Astrocyte (in vitro differentiated cells and primary cell): ENCODE results near the gene PGAM2. TPM values are rescaled to one million over a fixed set of nuclear protein-coding genes. Genes with fewer than 3 reads are reported as not detected.
A peak's percentile ranks its signal among the peaks of the same experiment; 100 is the strongest.

Experiments
- DNase-seq: peaks from one replicate; pipeline ENCODE4 v3.0.0-alpha.2; 2010; ENCODE audit warnings: low read depth
- FAIRE-seq: peaks from 2 replicates; lab custom pipeline; 2011; peaks lifted over from hg19 to GRCh38; lab: Jason Lieb, UNC
- H2AFZ ChIP-seq: 2 replicates; pipeline ENCODE4 v1.6.0; 2012; ENCODE audit warnings: low read depth, low read length, inconsistent platforms
- H3K27ac ChIP-seq: 2 replicates; pipeline ENCODE4 v1.5.1; 2011; ENCODE audit warnings: low read depth, low read length, inconsistent platforms
- H3K27me3 ChIP-seq: 2 replicates; pipeline ENCODE4 v1.6.0; 2011; ENCODE audit warnings: low read length, inconsistent platforms; ENCODE audit not compliant: insufficient read depth
- H3K36me3 ChIP-seq: 2 replicates; pipeline ENCODE4 v1.5.1; 2011; ENCODE audit warnings: low read length, inconsistent platforms; ENCODE audit not compliant: insufficient read depth
- H3K4me1 ChIP-seq: 2 replicates; pipeline ENCODE4 v1.5.1; 2011; ENCODE audit warnings: low read length, inconsistent platforms; ENCODE audit not compliant: insufficient read depth
- H3K4me2 ChIP-seq: 2 replicates; pipeline ENCODE4 v1.6.0; 2012; ENCODE audit warnings: low read length, inconsistent platforms
- H3K4me3 ChIP-seq: 2 replicates; pipeline ENCODE4 v1.5.1; 2011; ENCODE audit warnings: low read depth, mild to moderate bottlenecking, low read length, inconsistent platforms; ENCODE audit not compliant: insufficient read depth
- H3K79me2 ChIP-seq: 2 replicates; pipeline ENCODE4 v1.6.0; 2012; ENCODE audit warnings: mild to moderate bottlenecking, low read length, inconsistent platforms; ENCODE audit not compliant: insufficient read depth
- H3K9ac ChIP-seq: 2 replicates; pipeline ENCODE4 v1.6.0; 2012; ENCODE audit warnings: mild to moderate bottlenecking, low read length, inconsistent platforms
- H3K9me3 ChIP-seq: 2 replicates; pipeline ENCODE4 v1.5.1; 2012; ENCODE audit warnings: low read depth, mild to moderate bottlenecking, low read length, inconsistent platforms; ENCODE audit not compliant: insufficient read depth
- H4K20me1 ChIP-seq: 2 replicates; pipeline ENCODE4 v1.6.0; 2012; ENCODE audit warnings: low read length, inconsistent platforms; ENCODE audit not compliant: insufficient read depth
- H3K27ac Mint-ChIP-seq: one replicate; pipeline ENCODE4 v1.8.0; 2021; ENCODE audit warnings: mild to moderate bottlenecking, mixed read lengths; ENCODE audit not compliant: unreplicated experiment
- H3K27me3 Mint-ChIP-seq: one replicate; pipeline ENCODE4 v1.8.0; 2021; ENCODE audit warnings: low read depth, mixed read lengths; ENCODE audit not compliant: unreplicated experiment
- H3K36me3 Mint-ChIP-seq: one replicate; pipeline ENCODE4 v1.8.0; 2021; ENCODE audit warnings: low read depth, mixed read lengths; ENCODE audit not compliant: unreplicated experiment
- H3K4me1 Mint-ChIP-seq: one replicate; pipeline ENCODE4 v1.8.0; 2021; ENCODE audit warnings: low read depth, mixed read lengths; ENCODE audit not compliant: unreplicated experiment
- H3K4me3 Mint-ChIP-seq: one replicate; pipeline ENCODE4 v1.8.0; 2021; ENCODE audit warnings: mild to moderate bottlenecking, moderate library complexity, mixed read lengths; ENCODE audit not compliant: unreplicated experiment
- H3K9me3 Mint-ChIP-seq: one replicate; pipeline ENCODE4 v1.8.0; 2021; ENCODE audit warnings: mild to moderate bottlenecking, mixed read lengths; ENCODE audit not compliant: unreplicated experiment
- EZH2 ChIP-seq: IDR thresholded peaks from 2 replicates; pipeline ENCODE4 v1.6.1; 2012; ENCODE audit warnings: mild to moderate bottlenecking, low read length, inconsistent platforms; ENCODE audit not compliant: insufficient read depth
- total RNA-seq: library from RNA; stranded (reverse); gene quantifications from 2 replicates; pipeline ENCODE4 v1.2.1, GENCODE V29; 2021
- TF ChIP-seq, protein P1 (sequence below): IDR thresholded peaks from 2 replicates; pipeline ENCODE4 v1.5.1; 2011; ENCODE audit warnings: low read depth, mild to moderate bottlenecking, inconsistent platforms, low read length, moderate library complexity; ENCODE audit not compliant: insufficient read depth

Gene PGAM2
- total RNA-seq, 1 donor from 2014 or later: 0.79 TPM

DNA sequence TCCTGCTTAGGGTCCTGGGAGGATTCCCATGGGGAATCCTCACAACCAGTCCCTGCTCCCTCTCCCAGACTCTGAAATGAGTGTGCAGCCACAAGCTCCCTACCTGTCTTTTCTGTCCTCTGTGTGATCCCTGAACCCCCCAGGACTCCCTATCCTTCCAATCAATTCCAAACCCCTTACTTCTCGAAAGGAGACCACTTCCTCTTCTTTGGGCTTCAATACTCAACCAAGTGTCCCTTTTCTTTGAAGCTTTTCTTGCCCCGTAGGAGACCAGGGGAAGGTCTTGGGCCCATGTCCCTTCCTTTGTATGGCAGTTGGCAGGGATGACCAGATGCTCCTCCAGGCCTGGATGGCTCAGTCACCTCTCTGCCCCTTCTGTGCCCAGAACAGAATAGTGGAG, 40.5 kb upstream of the PGAM2 start:
- FAIRE-seq (no peak), DNase-seq (no peak)
- peaks cover 39% of the 10 kb centered on the region for H4K20me1 ChIP-seq
- peak overlapping the region; percentile 75 for H3K9ac ChIP-seq
- H3K4me1 ChIP-seq: peaks cover 22% of the 10 kb centered on the region
- peaks cover 15% of the 10 kb centered on the region for H3K79me2 ChIP-seq
- H3K27me3 Mint-ChIP-seq: no peaks in the 10 kb centered on the region
- no peaks in the 10 kb centered on the region for H3K27me3 ChIP-seq
- no peaks in the 10 kb centered on the region for H3K36me3 ChIP-seq
- H3K9me3 ChIP-seq: no peaks in the 10 kb centered on the region
- H3K4me1 Mint-ChIP-seq: peaks cover 24% of the 10 kb centered on the region
- TF ChIP-seq, protein P1, sequence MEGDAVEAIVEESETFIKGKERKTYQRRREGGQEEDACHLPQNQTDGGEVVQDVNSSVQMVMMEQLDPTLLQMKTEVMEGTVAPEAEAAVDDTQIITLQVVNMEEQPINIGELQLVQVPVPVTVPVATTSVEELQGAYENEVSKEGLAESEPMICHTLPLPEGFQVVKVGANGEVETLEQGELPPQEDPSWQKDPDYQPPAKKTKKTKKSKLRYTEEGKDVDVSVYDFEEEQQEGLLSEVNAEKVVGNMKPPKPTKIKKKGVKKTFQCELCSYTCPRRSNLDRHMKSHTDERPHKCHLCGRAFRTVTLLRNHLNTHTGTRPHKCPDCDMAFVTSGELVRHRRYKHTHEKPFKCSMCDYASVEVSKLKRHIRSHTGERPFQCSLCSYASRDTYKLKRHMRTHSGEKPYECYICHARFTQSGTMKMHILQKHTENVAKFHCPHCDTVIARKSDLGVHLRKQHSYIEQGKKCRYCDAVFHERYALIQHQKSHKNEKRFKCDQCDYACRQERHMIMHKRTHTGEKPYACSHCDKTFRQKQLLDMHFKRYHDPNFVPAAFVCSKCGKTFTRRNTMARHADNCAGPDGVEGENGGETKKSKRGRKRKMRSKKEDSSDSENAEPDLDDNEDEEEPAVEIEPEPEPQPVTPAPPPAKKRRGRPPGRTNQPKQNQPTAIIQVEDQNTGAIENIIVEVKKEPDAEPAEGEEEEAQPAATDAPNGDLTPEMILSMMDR: no peak
- TF ChIP-seq EZH2: no peak
- H3K27ac ChIP-seq: no peak overlapping the region
- peak overlapping the region; percentile 85 for H3K4me3 Mint-ChIP-seq
- H3K36me3 Mint-ChIP-seq: peaks cover 13% of the 10 kb centered on the region
- peak overlapping the region; percentile 70 for H3K4me3 ChIP-seq
- H3K4me2 ChIP-seq: peak overlapping the region; percentile 89
- H2AFZ ChIP-seq: no peak overlapping the region
- no peaks in the 10 kb centered on the region for H3K9me3 Mint-ChIP-seq
- peak overlapping the region; percentile 78 for H3K27ac Mint-ChIP-seq

DNA sequence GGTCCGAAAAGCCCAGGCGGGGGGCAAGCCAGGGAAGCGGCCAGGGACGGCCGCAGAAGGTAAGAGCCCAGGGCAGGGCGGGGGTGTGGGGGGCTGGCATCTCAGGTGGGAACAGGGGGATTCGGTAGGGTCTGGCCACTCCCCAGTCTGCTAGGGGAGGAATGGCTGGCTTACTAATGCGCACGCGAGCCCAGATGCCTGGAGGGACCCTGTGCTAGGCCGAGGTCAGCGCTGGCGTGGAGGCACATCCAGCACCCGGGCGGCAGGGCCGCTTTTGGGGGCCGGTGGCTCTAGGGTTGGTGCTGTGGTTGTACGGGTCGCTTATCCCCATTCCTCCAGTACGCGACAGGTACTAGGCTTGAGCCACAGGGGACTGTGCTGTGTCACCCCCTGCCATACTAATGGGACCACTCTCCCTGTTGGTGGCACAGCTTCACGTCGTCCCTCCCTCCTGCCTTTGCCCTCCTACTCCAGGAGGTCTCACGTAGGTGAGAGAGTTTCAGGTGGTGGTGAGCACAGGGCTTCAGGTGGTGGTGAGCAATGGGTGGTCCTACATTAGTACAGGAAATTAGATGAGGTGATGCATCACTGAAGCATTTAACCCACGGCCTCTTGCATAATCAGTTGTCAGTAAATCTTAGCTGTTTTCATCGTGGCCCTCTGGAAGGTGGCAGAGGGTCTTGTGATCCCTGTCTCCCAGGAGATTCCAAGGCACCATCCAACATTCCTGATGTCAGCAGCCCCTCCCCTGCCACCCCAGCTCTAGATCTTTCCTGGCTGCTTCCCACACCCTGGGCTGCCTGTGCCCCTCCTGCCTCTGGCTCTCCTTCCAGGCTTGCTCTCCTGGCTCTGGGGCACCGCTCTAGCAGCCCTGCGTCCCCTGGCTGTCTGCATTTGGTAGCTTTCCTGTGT, 39.7 kb upstream of the PGAM2 start:
- Histone ChIP-seq H4K20me1 (peaks cover 37% of the 10 kb centered on the region), H3K79me2 (peaks cover 15% of the 10 kb centered on the region), H3K27ac (peak overlapping the region; percentile 36), H3K4me1 (peaks cover 29% of the 10 kb centered on the region), H3K27me3 (no peaks in the 10 kb centered on the region), H2AFZ (peak overlapping the region; percentile 51), H3K9ac (peak overlapping the region; percentile 75), H3K4me2 (peak overlapping the region; percentile 89), H3K36me3 (no peaks in the 10 kb centered on the region), H3K4me3 (peak overlapping the region; percentile 70), H3K9me3 (no peaks in the 10 kb centered on the region)
- peaks cover 10% of the 10 kb centered on the region for H3K36me3 Mint-ChIP-seq
- H3K27ac Mint-ChIP-seq: peak overlapping the region; percentile 78
- peaks cover 30% of the 10 kb centered on the region for H3K4me1 Mint-ChIP-seq
- H3K9me3 Mint-ChIP-seq: no peaks in the 10 kb centered on the region
- no peaks in the 10 kb centered on the region for H3K27me3 Mint-ChIP-seq
- peak overlapping the region; percentile 85 for H3K4me3 Mint-ChIP-seq
- FAIRE-seq: peak; percentile 54
- TF ChIP-seq EZH2: no peak
- TF ChIP-seq, protein P1: no peak
- DNase-seq: peak; percentile 51
